OCI-LY3 (cell line): ENCODE results near the gene SRCIN1.

Experiments
- H2AFZ ChIP-seq: fragments of 200-600, 300-600 bp; shearing (Covaris generic); 2 replicates; pipeline ENCODE4 v1.6.0; 2014; ENCODE audit warnings: antibody characterized with exemption, low read depth, low read length
- H3K27ac ChIP-seq: fragments of 200-600, 300-600 bp; sonication (generic); 2 replicates; pipeline ENCODE4 v1.5.1; 2014; ENCODE audit warnings: mild to moderate bottlenecking, low read length, moderate library complexity, mixed read lengths
- H3K27me3 ChIP-seq: fragments of 200-600, 300-600 bp; sonication (generic); 2 replicates; pipeline ENCODE4 v1.6.1; 2014; ENCODE audit warnings: low read depth, low read length, mixed read lengths
- H3K36me3 ChIP-seq: fragments of 200-600, 300-600 bp; sonication (generic); replicated peaks from 2 replicates; pipeline ENCODE3; 2014; ENCODE audit warnings: low read depth, low read length, mixed read lengths
- H3K4me1 ChIP-seq: fragments of 300-600, 200-600 bp; sonication (generic); 2 replicates; pipeline ENCODE4 v1.6.1; 2014; ENCODE audit warnings: low read length, mixed read lengths
- H3K4me2 ChIP-seq: fragments of 200-600, 300-600 bp; sonication (generic); 2 replicates; pipeline ENCODE4 v1.6.1; 2014; ENCODE audit warnings: low read length, mixed read lengths
- H3K4me3 ChIP-seq: fragments of 300-600, 200-600 bp; sonication (generic); 2 replicates; pipeline ENCODE4 v1.5.1; 2014; ENCODE audit warnings: antibody characterized with exemption, mild to moderate bottlenecking, low read length, moderate library complexity
- H3K79me2 ChIP-seq: fragments of 300-600, 200-600 bp; shearing (Covaris generic); 2 replicates; pipeline ENCODE4 v1.6.1; 2014; ENCODE audit warnings: mild to moderate bottlenecking, low read length, mixed read lengths
- H3K9ac ChIP-seq: fragments of 300-600, 200-600 bp; shearing (Covaris generic); 2 replicates; pipeline ENCODE4 v1.6.0; 2014; ENCODE audit warnings: mild to moderate bottlenecking, low read length, moderate library complexity
- H3K9me3 ChIP-seq: fragments of 200-600, 300-600 bp; shearing (Covaris generic); 2 replicates; pipeline ENCODE4 v1.6.1; 2014; ENCODE audit warnings: low read length, mixed read lengths; ENCODE audit not compliant: insufficient read depth
- H4K20me1 ChIP-seq: fragments of 200-600, 300-600 bp; sonication (generic); 2 replicates; pipeline ENCODE4 v1.6.1; 2016; ENCODE audit warnings: low read length, mixed read lengths; ENCODE audit not compliant: insufficient read depth
- EZH2phosphoT487 ChIP-seq: fragments of 200-600 bp; shearing (Covaris generic); IDR thresholded peaks from 2 replicates; pipeline ENCODE4 v1.6.1; 2018; ENCODE audit warnings: antibody characterized with exemption, mixed run types, low read depth
- TF ChIP-seq, protein P1 (sequence below): fragments of 200-600, 300-600 bp; sonication (generic); IDR thresholded peaks from 2 replicates; pipeline ENCODE4 v1.5.1; 2014; ENCODE audit warnings: antibody characterized with exemption, low read length, low read depth

The SRCIN1 gene

DNA sequence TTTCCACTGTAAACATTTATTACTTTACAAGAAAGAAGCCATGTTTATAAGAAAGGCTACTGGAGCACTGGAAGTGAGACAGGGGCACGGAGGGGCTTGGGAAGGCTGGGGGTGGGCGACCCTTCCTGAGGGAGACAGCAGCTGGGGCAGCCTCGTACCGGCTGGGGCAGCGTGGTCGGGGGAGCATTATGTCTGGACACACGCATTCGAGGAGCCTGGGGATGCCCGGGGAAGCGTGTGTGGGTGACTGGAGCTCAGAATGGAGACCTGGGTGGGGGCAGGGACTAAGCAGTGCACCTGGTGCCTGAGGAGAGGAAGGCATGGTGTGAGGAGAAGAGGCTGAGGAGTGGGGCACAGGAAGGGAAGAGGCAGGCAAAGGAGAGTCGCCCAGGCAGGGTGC lies 64.5 kb downstream of the SRCIN1 start:
- Histone ChIP-seq H2AFZ (no peak overlapping the region), H3K79me2 (no peaks in the 10 kb centered on the region), H3K4me3 (no peak overlapping the region), H3K4me2 (no peak overlapping the region), H4K20me1 (no peaks in the 10 kb centered on the region), H3K27ac (no peak overlapping the region), H3K9ac (no peak overlapping the region), H3K27me3 (no peaks in the 10 kb centered on the region; the same call in 1 of the 2 replicates), H3K36me3 (no peaks in the 10 kb centered on the region), H3K9me3 (no peaks in the 10 kb centered on the region), H3K4me1 (no peaks in the 10 kb centered on the region)
- TF ChIP-seq, protein P1, sequence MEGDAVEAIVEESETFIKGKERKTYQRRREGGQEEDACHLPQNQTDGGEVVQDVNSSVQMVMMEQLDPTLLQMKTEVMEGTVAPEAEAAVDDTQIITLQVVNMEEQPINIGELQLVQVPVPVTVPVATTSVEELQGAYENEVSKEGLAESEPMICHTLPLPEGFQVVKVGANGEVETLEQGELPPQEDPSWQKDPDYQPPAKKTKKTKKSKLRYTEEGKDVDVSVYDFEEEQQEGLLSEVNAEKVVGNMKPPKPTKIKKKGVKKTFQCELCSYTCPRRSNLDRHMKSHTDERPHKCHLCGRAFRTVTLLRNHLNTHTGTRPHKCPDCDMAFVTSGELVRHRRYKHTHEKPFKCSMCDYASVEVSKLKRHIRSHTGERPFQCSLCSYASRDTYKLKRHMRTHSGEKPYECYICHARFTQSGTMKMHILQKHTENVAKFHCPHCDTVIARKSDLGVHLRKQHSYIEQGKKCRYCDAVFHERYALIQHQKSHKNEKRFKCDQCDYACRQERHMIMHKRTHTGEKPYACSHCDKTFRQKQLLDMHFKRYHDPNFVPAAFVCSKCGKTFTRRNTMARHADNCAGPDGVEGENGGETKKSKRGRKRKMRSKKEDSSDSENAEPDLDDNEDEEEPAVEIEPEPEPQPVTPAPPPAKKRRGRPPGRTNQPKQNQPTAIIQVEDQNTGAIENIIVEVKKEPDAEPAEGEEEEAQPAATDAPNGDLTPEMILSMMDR, result no peak
- no peak for TF ChIP-seq EZH2phosphoT487

DNA sequence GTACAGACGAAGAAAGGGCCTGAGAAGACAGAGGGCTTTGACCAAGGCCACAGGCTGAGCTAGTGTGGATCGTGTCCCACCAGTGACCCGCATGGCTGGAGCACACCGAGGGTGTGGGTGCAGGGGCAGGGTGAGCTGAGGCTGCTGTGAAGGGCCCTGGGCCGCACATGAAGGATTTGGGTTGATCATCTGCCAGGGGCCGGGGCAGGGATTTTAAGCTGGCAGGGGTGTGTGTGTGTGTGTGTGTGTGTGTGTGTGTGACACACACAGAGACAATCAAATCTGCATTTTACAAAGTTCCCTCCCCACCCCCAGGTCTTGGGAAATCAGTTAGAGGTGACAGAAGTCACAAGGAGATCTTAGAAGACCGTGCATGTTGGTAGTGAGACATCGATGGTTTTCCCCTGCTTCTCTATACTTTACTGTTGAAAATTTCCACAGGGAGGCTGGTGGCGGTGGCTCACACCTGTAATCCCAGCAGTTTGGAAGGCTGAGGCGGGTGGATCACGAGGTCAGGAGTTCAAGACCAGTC lies 65.2 kb downstream of the SRCIN1 start:
- peaks cover 5% of the 10 kb centered on the region; the same call in 1 of the 2 replicates for H3K27me3 ChIP-seq
- H3K4me2 ChIP-seq, result no peak overlapping the region
- H3K4me1 ChIP-seq, result no peaks in the 10 kb centered on the region
- no peaks in the 10 kb centered on the region for H3K9me3 ChIP-seq
- no peak overlapping the region for H3K9ac ChIP-seq
- no peaks in the 10 kb centered on the region for H3K36me3 ChIP-seq
- no peak overlapping the region for H3K27ac ChIP-seq
- no peaks in the 10 kb centered on the region for H4K20me1 ChIP-seq
- no peak overlapping the region for H2AFZ ChIP-seq
- no peaks in the 10 kb centered on the region for H3K79me2 ChIP-seq
- no peak overlapping the region for H3K4me3 ChIP-seq
- TF ChIP-seq EZH2phosphoT487, result no peak
- TF ChIP-seq, protein P1, result no peak

DNA sequence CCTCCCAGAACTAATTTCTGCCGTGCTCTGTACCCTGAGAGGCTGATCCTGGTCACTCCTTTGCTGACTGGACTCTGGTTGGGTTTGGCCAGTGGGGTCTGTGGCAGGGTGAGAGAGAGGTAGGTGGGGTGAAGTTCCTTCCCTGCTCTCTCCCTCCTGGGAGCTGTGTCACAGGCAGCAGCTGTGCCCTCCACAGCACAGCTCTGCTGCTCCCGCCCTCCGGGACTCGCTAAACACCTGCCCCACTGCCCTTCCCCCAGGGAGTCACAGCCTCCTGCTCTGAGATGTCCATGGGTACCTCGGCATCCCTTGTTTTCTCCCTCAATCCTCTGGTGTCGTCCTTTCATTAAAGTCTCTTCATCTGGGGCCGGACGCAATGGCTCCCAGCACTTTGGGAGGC lies 66.4 kb downstream of the SRCIN1 start:
- Histone ChIP-seq H3K4me1 (no peaks in the 10 kb centered on the region), H3K4me2 (no peak overlapping the region), H3K9ac (no peak overlapping the region), H4K20me1 (no peaks in the 10 kb centered on the region), H3K27me3 (peaks cover 9% of the 10 kb centered on the region; the same call in 1 of the 2 replicates), H3K79me2 (no peaks in the 10 kb centered on the region), H3K27ac (no peak overlapping the region), H2AFZ (no peak overlapping the region), H3K9me3 (no peaks in the 10 kb centered on the region), H3K36me3 (no peaks in the 10 kb centered on the region), H3K4me3 (no peak overlapping the region)
- TF ChIP-seq, protein P1, result no peak
- no peak for TF ChIP-seq EZH2phosphoT487

DNA sequence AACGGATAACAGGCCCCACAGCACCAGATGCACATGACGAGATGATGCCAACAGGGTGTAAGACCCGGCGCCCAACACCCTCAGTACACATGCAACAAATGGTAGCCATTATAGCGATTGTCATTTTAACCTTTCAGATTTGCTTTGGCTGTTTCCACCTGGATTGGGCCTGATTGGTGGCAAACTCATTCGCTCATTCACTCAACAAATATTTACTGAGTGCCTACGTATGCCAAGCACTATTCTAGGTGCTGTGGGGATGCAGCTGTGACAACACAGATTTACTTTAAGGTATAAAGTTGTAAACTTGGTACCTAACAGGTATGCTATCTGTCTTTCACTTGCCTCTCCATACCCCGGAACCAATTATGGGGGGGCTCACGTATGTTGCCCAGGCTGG lies 66.8 kb downstream of the SRCIN1 start:
- H2AFZ ChIP-seq, result no peak overlapping the region
- no peak for TF ChIP-seq EZH2phosphoT487
- TF ChIP-seq, protein P1, result no peak
- no peaks in the 10 kb centered on the region for H4K20me1 ChIP-seq
- peaks cover 10% of the 10 kb centered on the region; the same call in 1 of the 2 replicates for H3K27me3 ChIP-seq
- no peaks in the 10 kb centered on the region for H3K4me1 ChIP-seq
- no peak overlapping the region for H3K27ac ChIP-seq
- no peak overlapping the region for H3K4me2 ChIP-seq
- no peaks in the 10 kb centered on the region for H3K36me3 ChIP-seq
- H3K9ac ChIP-seq, result no peak overlapping the region
- H3K79me2 ChIP-seq, result no peaks in the 10 kb centered on the region
- no peak overlapping the region for H3K4me3 ChIP-seq
- no peaks in the 10 kb centered on the region for H3K9me3 ChIP-seq
